BJ (cell line): ENCODE data around the gene GKAP1. TPM values are rescaled to one million over a fixed set of nuclear protein-coding genes. Genes with fewer than 3 reads are reported as not detected.
"Not testable (repeated sequence)": the region's sequence is repeated elsewhere in the genome, so short reads cannot be mapped to it uniquely, and the experiment has no call there.

Source experiments
- CTCF ChIA-PET: fragments of 350-600 bp; formaldehyde crosslinking; extraction: SDS; loops from one replicate; lab custom pipeline; 2021; ENCODE audit warnings: antibody characterized with exemption, inconsistent platforms; lab: Yijun Ruan, JAX
- POLR2A ChIA-PET: fragments of 300-600 bp; sonication (Branson Sonifier 250); formaldehyde crosslinking; extraction: SDS; loops from one replicate; lab custom pipeline; 2021; ENCODE audit warnings: antibody characterized with exemption; lab: Charles Lee
- DNase-seq: peaks from one replicate; pipeline ENCODE4 v3.0.0-alpha.2; 2011; ENCODE audit warnings: low read depth
- H3K27me3 ChIP-seq: 2 replicates; pipeline ENCODE4 v1.6.0; 2011; ENCODE audit warnings: low read length; ENCODE audit not compliant: control insufficient read depth, insufficient read depth
- H3K36me3 ChIP-seq: 2 replicates; pipeline ENCODE4 v1.5.1; 2011; ENCODE audit warnings: low read length; ENCODE audit not compliant: control insufficient read depth, insufficient read depth
- H3K4me3 ChIP-seq: 2 replicates; pipeline ENCODE4 v1.5.1; 2011; ENCODE audit warnings: low read depth, mild to moderate bottlenecking, control low read depth, low read length
- polyA plus RNA-seq: library from polyadenylated mRNA; depleted of rRNA; stranded (reverse); fragments of >200 nt; gene quantifications from 2 replicates; pipeline ENCODE4 v1.2.3, GENCODE V29; 2011
- TF ChIP-seq, protein P1 (sequence below): IDR thresholded peaks from 2 replicates; pipeline ENCODE4 v1.5.1; 2011; ENCODE audit warnings: low read depth, mild to moderate bottlenecking, control low read depth, inconsistent platforms, low read length, moderate library complexity; ENCODE audit not compliant: insufficient read depth

Gene GKAP1
- polyA plus RNA-seq, 1 experiment, result 0.47 TPM

DNA sequence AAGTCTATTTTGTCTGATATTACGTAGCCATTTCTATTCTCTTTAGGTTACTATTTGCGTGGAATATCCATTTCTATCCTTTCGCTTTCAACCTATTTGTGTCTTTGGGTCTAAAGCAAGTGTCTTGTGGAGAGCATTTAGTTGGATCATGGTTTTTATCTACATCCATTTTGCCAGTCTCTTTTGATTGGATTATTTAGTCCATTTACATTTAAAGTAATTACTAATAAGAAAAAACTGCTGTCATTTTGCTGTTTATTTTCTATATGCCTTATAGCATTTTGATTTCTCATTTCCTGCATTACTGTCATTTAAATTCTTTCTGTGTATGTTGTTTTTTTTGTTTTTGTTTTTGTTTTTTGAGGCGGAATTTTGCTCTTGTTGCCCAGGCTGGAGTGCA, 83.8 kb downstream of the GKAP1 start:
- DNase-seq, result no peak
- no peaks in the 10 kb centered on the region for H3K27me3 ChIP-seq
- CTCF ChIA-PET, result no interaction called here
- POLR2A ChIA-PET, result no interaction called here
- TF ChIP-seq, protein P1, sequence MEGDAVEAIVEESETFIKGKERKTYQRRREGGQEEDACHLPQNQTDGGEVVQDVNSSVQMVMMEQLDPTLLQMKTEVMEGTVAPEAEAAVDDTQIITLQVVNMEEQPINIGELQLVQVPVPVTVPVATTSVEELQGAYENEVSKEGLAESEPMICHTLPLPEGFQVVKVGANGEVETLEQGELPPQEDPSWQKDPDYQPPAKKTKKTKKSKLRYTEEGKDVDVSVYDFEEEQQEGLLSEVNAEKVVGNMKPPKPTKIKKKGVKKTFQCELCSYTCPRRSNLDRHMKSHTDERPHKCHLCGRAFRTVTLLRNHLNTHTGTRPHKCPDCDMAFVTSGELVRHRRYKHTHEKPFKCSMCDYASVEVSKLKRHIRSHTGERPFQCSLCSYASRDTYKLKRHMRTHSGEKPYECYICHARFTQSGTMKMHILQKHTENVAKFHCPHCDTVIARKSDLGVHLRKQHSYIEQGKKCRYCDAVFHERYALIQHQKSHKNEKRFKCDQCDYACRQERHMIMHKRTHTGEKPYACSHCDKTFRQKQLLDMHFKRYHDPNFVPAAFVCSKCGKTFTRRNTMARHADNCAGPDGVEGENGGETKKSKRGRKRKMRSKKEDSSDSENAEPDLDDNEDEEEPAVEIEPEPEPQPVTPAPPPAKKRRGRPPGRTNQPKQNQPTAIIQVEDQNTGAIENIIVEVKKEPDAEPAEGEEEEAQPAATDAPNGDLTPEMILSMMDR, result no peak
- no peak overlapping the region for H3K4me3 ChIP-seq
- no peaks in the 10 kb centered on the region for H3K36me3 ChIP-seq

DNA sequence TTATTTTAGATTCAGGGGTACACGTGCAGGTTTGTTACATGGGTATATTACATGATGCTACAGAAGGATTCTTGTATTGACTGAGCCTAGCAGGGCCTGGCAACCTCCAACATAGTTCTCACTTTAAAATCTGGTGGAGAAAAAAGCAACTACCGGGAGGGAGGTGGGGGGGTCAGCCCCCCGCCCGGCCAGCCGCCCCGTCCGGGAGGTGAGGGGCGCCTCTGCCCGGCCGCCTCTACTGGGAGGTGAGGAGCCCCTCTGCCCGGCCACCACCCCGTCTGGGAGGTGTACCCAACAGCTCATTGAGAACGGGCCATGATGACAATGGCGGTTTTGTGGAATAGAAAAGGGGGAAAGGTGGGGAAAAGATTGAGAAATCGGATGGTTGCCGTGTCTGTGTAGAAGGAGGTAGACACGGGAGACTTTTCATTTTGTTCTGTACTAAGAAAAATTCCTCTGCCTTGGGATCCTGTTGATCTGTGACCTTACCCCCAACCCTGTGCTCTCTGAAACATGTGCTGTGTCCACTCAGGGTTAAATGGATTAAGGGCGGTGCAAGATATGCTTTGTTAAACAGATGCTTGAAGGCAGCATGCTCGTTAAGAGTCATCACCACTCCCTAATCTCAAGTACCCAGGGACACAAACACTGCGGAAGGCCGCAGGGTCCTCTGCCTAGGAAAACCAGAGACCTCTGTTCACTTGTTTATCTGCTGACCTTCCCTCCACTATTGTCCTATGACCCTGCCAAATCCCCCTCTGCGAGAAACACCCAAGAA, 88.8 kb downstream of the GKAP1 start:
- H3K36me3 ChIP-seq, H3K27me3 ChIP-seq, POLR2A ChIA-PET, H3K4me3 ChIP-seq, CTCF ChIA-PET, DNase-seq: not testable (repeated sequence)

DNA sequence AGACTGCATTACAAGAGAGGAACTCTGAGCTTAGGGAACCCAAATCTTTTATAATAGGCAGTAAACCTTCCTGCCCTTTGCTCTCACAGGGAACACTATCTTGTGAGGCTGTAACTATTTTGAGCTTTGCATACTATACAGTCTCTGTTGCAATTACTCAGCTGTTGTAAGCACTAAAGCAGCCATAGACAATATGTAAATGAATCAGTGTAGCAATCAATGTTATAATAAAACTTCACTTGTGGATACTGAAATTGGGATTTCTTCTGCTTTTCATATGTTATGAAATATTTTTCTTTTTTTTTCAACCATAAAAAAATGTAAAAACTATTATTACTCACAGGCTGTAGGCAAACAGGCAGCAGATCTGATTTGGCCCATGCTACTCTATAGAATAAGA, 93.1 kb downstream of the GKAP1 start:
- POLR2A ChIA-PET, result no interaction called here
- Histone ChIP-seq H3K27me3 (no peaks in the 10 kb centered on the region), H3K36me3 (no peaks in the 10 kb centered on the region), H3K4me3 (no peak overlapping the region)
- TF ChIP-seq, protein P1, result no peak
- CTCF ChIA-PET, result interaction anchor here (0.7 kb wide), 1 partner anchor 13 kb away, joined by 3 read pairs; no protein-coding TSS in a partner anchor
- no peak for DNase-seq

DNA sequence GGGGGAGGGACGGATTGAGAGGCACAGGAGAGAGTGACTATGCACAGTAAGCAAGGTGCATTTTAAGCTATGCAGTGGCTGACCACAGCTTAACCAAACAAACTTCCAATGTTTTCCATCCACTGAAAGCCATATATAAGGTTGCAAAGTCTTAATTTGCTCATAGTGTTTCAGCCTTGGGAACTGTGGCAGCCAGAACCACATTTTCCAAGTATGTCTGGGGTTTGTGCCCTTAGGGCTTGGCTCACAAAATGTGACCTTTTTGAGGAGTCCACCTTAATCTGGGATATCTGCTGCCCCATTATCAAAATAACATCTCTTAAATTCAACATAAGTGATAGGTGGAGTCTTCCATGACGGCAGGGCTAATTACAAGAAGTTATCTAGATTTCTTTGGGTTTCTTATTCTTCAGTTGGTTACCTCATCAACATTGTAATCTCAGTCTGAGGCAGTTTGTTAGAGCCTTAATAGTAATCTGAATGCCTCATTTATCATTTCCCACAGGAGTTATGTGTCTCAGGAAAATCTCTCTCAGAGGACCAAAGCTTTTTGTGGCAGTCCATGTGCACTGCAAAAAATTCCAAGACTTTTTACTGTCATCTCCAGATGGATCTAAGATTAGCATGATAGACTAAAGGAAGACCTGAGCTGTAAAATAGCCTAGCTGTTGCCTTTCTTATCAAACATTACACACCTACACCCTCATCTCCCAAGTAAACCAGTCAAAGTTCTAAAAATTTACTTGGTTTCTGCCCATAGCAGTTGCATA, 94.7 kb downstream of the GKAP1 start:
- no peaks in the 10 kb centered on the region for H3K27me3 ChIP-seq
- no peak overlapping the region for H3K4me3 ChIP-seq
- ChIA-PET POLR2A (no interaction called here), CTCF (interaction anchor here (1.3 kb wide), 1 partner anchor 17 kb away, joined by 3 read pairs; no protein-coding TSS in a partner anchor)
- H3K36me3 ChIP-seq, result no peaks in the 10 kb centered on the region
- no peak for DNase-seq
- TF ChIP-seq, protein P1, result no peak

DNA sequence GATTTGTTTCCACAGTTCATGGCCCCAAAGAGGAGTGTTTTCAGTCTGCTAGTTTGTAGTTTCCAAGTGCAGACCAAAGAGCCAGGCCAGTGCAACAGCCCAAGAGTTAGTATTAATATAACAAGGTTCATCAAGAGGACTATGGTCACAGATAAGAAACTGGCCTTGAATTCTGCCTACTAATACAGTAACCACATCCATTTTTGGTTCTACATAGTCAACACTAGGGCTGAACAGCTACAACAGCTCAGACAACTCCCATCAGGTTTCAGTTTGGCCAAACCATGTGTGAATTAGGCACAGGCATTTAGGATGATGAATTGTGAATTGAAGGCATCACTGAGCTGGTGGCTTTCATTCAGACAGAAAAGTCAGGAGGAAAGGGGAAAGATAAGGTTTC, 96.1 kb downstream of the GKAP1 start:
- Histone ChIP-seq H3K27me3 (no peaks in the 10 kb centered on the region), H3K4me3 (no peak overlapping the region), H3K36me3 (no peaks in the 10 kb centered on the region)
- TF ChIP-seq, protein P1, result no peak
- DNase-seq, result no peak
- POLR2A ChIA-PET, result no interaction called here
- CTCF ChIA-PET, result interaction anchor here (1.3 kb wide), 1 partner anchor 18 kb away, joined by 3 read pairs; no protein-coding TSS in a partner anchor
